IMR-90 (cell line): Measurements from ENCODE around the gene GUCY2D. TPM values are rescaled to one million over a fixed set of nuclear protein-coding genes. Genes with fewer than 3 reads are reported as not detected.

ENCODE experiments used
- ATAC-seq: fragments of 200-7000 bp; cut with Tn5 transposase; 2 replicates; pipeline ENCODE4 v1.9.1; 2020; ENCODE audit warnings: low read depth, mild to moderate bottlenecking, moderate library complexity
- BruUV-seq: library from RNA; stranded (reverse); fragments of 400-500 nt; replicated peaks from 2 replicates; lab custom pipeline; 2021; lab: Mats Ljungman, UMichigan
- CTCF ChIA-PET: fragments of 300-600 bp; formaldehyde crosslinking; extraction: SDS; loops from one replicate; lab custom pipeline; 2021; ENCODE audit warnings: antibody characterized with exemption; lab: Yijun Ruan, JAX
- POLR2A ChIA-PET: fragments of 300-600 bp; sonication (Branson Sonifier 250); formaldehyde crosslinking; loops from one replicate; lab custom pipeline; 2022; ENCODE audit warnings: antibody characterized with exemption; ENCODE audit not compliant: unreplicated experiment; lab: Charles Lee
- DNase-seq: peaks from one replicate; pipeline ENCODE4 v3.0.0; 2013
- H2AFZ ChIP-seq: replicated peaks from 2 replicates; pipeline ENCODE3; 2013; ENCODE audit warnings: low read length, mild to moderate bottlenecking; ENCODE audit not compliant: poor library complexity
- H2AK5ac ChIP-seq: 2 replicates; pipeline ENCODE4 v1.6.1; 2013; ENCODE audit warnings: low read depth, low read length, inconsistent platforms
- H2AK9ac ChIP-seq: replicated peaks from 2 replicates; pipeline ENCODE3; 2013; ENCODE audit warnings: mild to moderate bottlenecking, low read depth, low read length, moderate library complexity; ENCODE audit not compliant: poor library complexity
- H2BK120ac ChIP-seq: 2 replicates; pipeline ENCODE4 v1.6.1; 2013; ENCODE audit warnings: low read depth, low read length, inconsistent platforms
- H2BK15ac ChIP-seq: 3 replicates; pipeline ENCODE4 v1.6.1; 2013; ENCODE audit warnings: low read depth, low read length, inconsistent platforms
- H2BK20ac ChIP-seq: 2 replicates; pipeline ENCODE4 v1.6.1; 2013; ENCODE audit warnings: low read depth, mild to moderate bottlenecking, inconsistent platforms, low read length, moderate library complexity
- H2BK5ac ChIP-seq: 2 replicates; pipeline ENCODE4 v1.6.1; 2013; ENCODE audit warnings: mild to moderate bottlenecking, low read depth, low read length, inconsistent platforms; ENCODE audit not compliant: poor library complexity, severe bottlenecking
- H3K14ac ChIP-seq: replicated peaks from 2 replicates; pipeline ENCODE4 v1.6.1; 2013; ENCODE audit warnings: low read depth, low read length, inconsistent platforms
- H3K18ac ChIP-seq: 2 replicates; pipeline ENCODE4 v1.6.1; 2013; ENCODE audit warnings: low read depth, low read length, control low read depth
- H3K23ac ChIP-seq: 2 replicates; pipeline ENCODE4 v1.6.1; 2013; ENCODE audit warnings: low read depth, low read length, inconsistent platforms
- H3K27ac ChIP-seq: 2 replicates; pipeline ENCODE4 v1.5.1; 2013; ENCODE audit warnings: mild to moderate bottlenecking, control low read depth, low read length; ENCODE audit not compliant: insufficient read depth
- H3K27me3 ChIP-seq: 2 replicates; pipeline ENCODE4 v1.6.1; 2013; ENCODE audit warnings: low read length; ENCODE audit not compliant: control insufficient read depth, insufficient read depth
- H3K36me3 ChIP-seq: 2 replicates; pipeline ENCODE4 v1.6.1; 2013; ENCODE audit warnings: low read length, mixed read lengths; ENCODE audit not compliant: control insufficient read depth, insufficient read depth
- H3K4ac ChIP-seq: 2 replicates; pipeline ENCODE4 v1.6.1; 2013; ENCODE audit warnings: low read depth, low read length, inconsistent platforms
- H3K4me1 ChIP-seq: 2 replicates; pipeline ENCODE4 v1.6.1; 2013; ENCODE audit warnings: low read length, mixed read lengths; ENCODE audit not compliant: control insufficient read depth, insufficient read depth
- H3K4me2 ChIP-seq: 2 replicates; pipeline ENCODE4 v1.6.1; 2013; ENCODE audit warnings: low read depth, mild to moderate bottlenecking, control low read depth, low read length, moderate library complexity
- H3K4me3 ChIP-seq: 2 replicates; pipeline ENCODE4 v1.5.1; 2013; ENCODE audit warnings: low read depth, mild to moderate bottlenecking, control low read depth, low read length, moderate library complexity; ENCODE audit not compliant: insufficient read depth
- H3K56ac ChIP-seq: 2 replicates; pipeline ENCODE4 v1.6.1; 2013; ENCODE audit warnings: low read length, inconsistent platforms; ENCODE audit not compliant: insufficient read depth; ENCODE audit errors: extremely low read depth
- H3K79me1 ChIP-seq, 2 experiments: 2 replicates each; pipeline ENCODE4 v1.6.1; 2013; ENCODE audit warnings: low read length in 2 of 2, inconsistent platforms in 1 of 2, low read depth in 1 of 2
- H3K9ac ChIP-seq: 2 replicates; pipeline ENCODE4 v1.6.1; 2013; ENCODE audit warnings: low read depth, low read length, control low read depth
- H3K9me1 ChIP-seq: 2 replicates; pipeline ENCODE4 v1.6.1; 2013; ENCODE audit warnings: low read length, inconsistent platforms; ENCODE audit not compliant: insufficient read depth
- H3K9me3 ChIP-seq: 2 replicates; pipeline ENCODE4 v1.6.1; 2013; ENCODE audit warnings: low read length; ENCODE audit not compliant: control insufficient read depth, insufficient read depth
- H4K20me1 ChIP-seq: 2 replicates; pipeline ENCODE4 v1.6.1; 2013; ENCODE audit warnings: low read length, inconsistent platforms; ENCODE audit not compliant: insufficient read depth
- H4K5ac ChIP-seq: 2 replicates; pipeline ENCODE4 v1.6.1; 2013; ENCODE audit warnings: mild to moderate bottlenecking, low read depth, low read length, control low read depth
- H4K8ac ChIP-seq, 2 experiments: 2 replicates each; pipeline ENCODE4 v1.6.1; 2013; ENCODE audit warnings: low read depth in 2 of 2, low read length in 2 of 2, control low read depth in 1 of 2, inconsistent platforms in 1 of 2
- H4K91ac ChIP-seq: 2 replicates; pipeline ENCODE4 v1.6.1; 2013; ENCODE audit warnings: low read depth, low read length, inconsistent platforms; ENCODE audit not compliant: insufficient read depth
- BHLHE40 ChIP-seq: fragments of 150-350 bp; IDR thresholded peaks from 2 replicates; pipeline ENCODE4 v1.6.1; 2016; ENCODE audit warnings: mild to moderate bottlenecking, low read depth, low read length
- CEBPB ChIP-seq: IDR thresholded peaks from 2 replicates; pipeline ENCODE4 v1.6.1; 2012; ENCODE audit warnings: low read depth, low read length, improper control_type of control experiment
- CHD1 ChIP-seq: IDR thresholded peaks from 2 replicates; pipeline ENCODE4 v1.6.1; 2012; ENCODE audit warnings: low read depth, low read length, improper control_type of control experiment
- CTCF ChIP-seq: conservative IDR thresholded peaks from 2 replicates; pipeline ENCODE4 v1.5.1; 2012; ENCODE audit warnings: mild to moderate bottlenecking, low read depth, low read length, improper control_type of control experiment
- ELK1 ChIP-seq: fragments of 150-350 bp; IDR thresholded peaks from 2 replicates; pipeline ENCODE4 v1.6.1; 2016; ENCODE audit warnings: low read depth, mild to moderate bottlenecking, low read length, moderate library complexity, borderline replicate concordance
- FOS ChIP-seq: fragments of 150-350 bp; IDR thresholded peaks from 2 replicates; pipeline ENCODE4 v1.6.1; 2016; ENCODE audit warnings: low read depth, low read length
- MAFK ChIP-seq: IDR thresholded peaks from 2 replicates; pipeline ENCODE4 v1.6.1; 2012; ENCODE audit warnings: low read depth, low read length, improper control_type of control experiment
- MAZ ChIP-seq: IDR thresholded peaks from 2 replicates; pipeline ENCODE4 v1.6.1; 2012; ENCODE audit warnings: low read depth, mild to moderate bottlenecking, low read length, improper control_type of control experiment, moderate library complexity, borderline replicate concordance
- MXI1 ChIP-seq: IDR thresholded peaks from 2 replicates; pipeline ENCODE4 v1.6.1; 2012; ENCODE audit warnings: low read depth, mild to moderate bottlenecking, low read length, moderate library complexity, borderline replicate concordance
- NFE2L2 ChIP-seq: fragments of 150-350 bp; IDR thresholded peaks from 2 replicates; pipeline ENCODE4 v1.6.1; 2016; ENCODE audit warnings: low read depth, mild to moderate bottlenecking, low read length
- POLR2A ChIP-seq: IDR thresholded peaks from 2 replicates; pipeline ENCODE4 v1.6.1; 2012; ENCODE audit warnings: mild to moderate bottlenecking, low read depth, low read length
- RAD21 ChIP-seq: IDR thresholded peaks from 2 replicates; pipeline ENCODE4 v1.6.1; 2012; ENCODE audit warnings: low read length, improper control_type of control experiment
- RCOR1 ChIP-seq: IDR thresholded peaks from 2 replicates; pipeline ENCODE4 v1.6.1; 2012; ENCODE audit warnings: mild to moderate bottlenecking, low read length, improper control_type of control experiment; ENCODE audit not compliant: insufficient replicate concordance
- RFX5 ChIP-seq: IDR thresholded peaks from 2 replicates; pipeline ENCODE4 v1.8.0; 2012; ENCODE audit warnings: low read depth, mild to moderate bottlenecking, low read length, moderate library complexity
- SMC3 ChIP-seq: fragments of 150-350 bp; IDR thresholded peaks from 2 replicates; pipeline ENCODE4 v1.6.1; 2016; ENCODE audit warnings: low read depth, mild to moderate bottlenecking, antibody characterized with exemption, low read length, moderate library complexity
- USF2 ChIP-seq: fragments of 150-350 bp; IDR thresholded peaks from 2 replicates; pipeline ENCODE4 v1.6.1; 2017; ENCODE audit warnings: mild to moderate bottlenecking, antibody characterized with exemption, low read length, low read depth
- WGBS, 2 experiments: methylation state at CpG; one replicate each; pipeline versions ENCODE4 v1.1.5 to v1.1.7; 2013; ENCODE audit warnings: missing lambda C conversion rate in 2 of 2; ENCODE audit not compliant: insufficient read length in 1 of 2; ENCODE audit errors: extremely low coverage in 2 of 2; 5-methylcytosine and 5-hydroxymethylcytosine counted together
- dilution Hi-C: fragments of 300-500 bp; cut with HindIII; formaldehyde crosslinking; loops from one replicate; pipeline ENCODE4 v1.14.3; 2018; ENCODE audit warnings: low sequenced_read_pairs; ENCODE audit not compliant: unreplicated experiment
- in situ Hi-C: fragments of 300-500 bp; cut with MboI; formaldehyde crosslinking; loops from 3 replicates; pipeline ENCODE4 v1.14.3; 2019; ENCODE audit warnings: low sequenced_read_pairs, inconsistent platforms, mixed read lengths
- intact Hi-C: fragments of 100-400 bp; cut with micrococcal nuclease; formaldehyde crosslinking; loops from 2 replicates; pipeline ENCODE4 v1.10.0; 2022
- polyA plus RNA-seq, 3 experiments: library from polyadenylated mRNA; depleted of rRNA; stranded (reverse); fragments of >200 nt; gene quantifications; 2 replicates each; pipeline ENCODE4 v1.2.3, GENCODE V29; 2012; ENCODE audit warnings: low replicate concordance in 1 of 3
- total RNA-seq: library from RNA; depleted of rRNA; stranded (reverse); fragments of >200 nt; gene quantifications from 2 replicates; pipeline ENCODE4 v1.2.3, GENCODE V29; 2012

GUCY2D gene
- total and polyA plus RNA-seq, 2 of the 4 experiments (the other 2 are of a cell fraction): 0.03 TPM; not detected in 1

- H2BK15ac ChIP-seq: no peak within 1 kb of the TSS
- intact Hi-C loops: no loop called here
- DNase-seq: no peak
- no peaks in the 10 kb centered on the region for H3K9me3 ChIP-seq
- H3K14ac ChIP-seq: no peak within 1 kb of the TSS
- 20% methylated on average over 3 of the region's 37 CpGs; no CpG with 5 or more reads in 1 of the 2 experiments for WGBS, 2 experiments
- no peak within 1 kb of the TSS for H2BK5ac ChIP-seq
- peaks cover 34% of the 10 kb centered on the region for H3K27me3 ChIP-seq
- H2AK5ac ChIP-seq: no peak within 1 kb of the TSS
- no peak within 1 kb of the TSS for H3K4me3 ChIP-seq
- no peak within 1 kb of the TSS for H4K8ac ChIP-seq
- H4K20me1 ChIP-seq: no peaks in the 10 kb centered on the region
- H3K18ac ChIP-seq: no peak within 1 kb of the TSS
- ChIA-PET CTCF (no interaction called here), POLR2A (no interaction called here)
- dilution Hi-C loops: no loop called here
- H3K9me1 ChIP-seq: no peaks in the 10 kb centered on the region
- in situ Hi-C loops: no loop called here
- H3K79me1 ChIP-seq: no peaks in the 10 kb centered on the region
- peak within 1 kb of the TSS; percentile 67 for H2AFZ ChIP-seq
- no peak within 1 kb of the TSS for H4K5ac ChIP-seq
- no peak within 1 kb of the TSS for H3K4me2 ChIP-seq
- H3K27ac ChIP-seq: no peak within 1 kb of the TSS
- H4K91ac ChIP-seq: no peak within 1 kb of the TSS
- no peak within 1 kb of the TSS for H2BK20ac ChIP-seq
- no peaks in the 10 kb centered on the region for H3K36me3 ChIP-seq
- ATAC-seq: no peak
- no peak within 1 kb of the TSS for H2BK120ac ChIP-seq
- no peaks in the 10 kb centered on the region for H3K4me1 ChIP-seq
- TF ChIP-seq MXI1 (no peak), USF2 (no peak), MAZ (no peak), NFE2L2 (no peak), CEBPB (no peak), ELK1 (no peak), CHD1 (no peak), FOS (no peak), RFX5 (no peak), MAFK (no peak), BHLHE40 (no peak), RCOR1 (no peak), POLR2A (no peak), CTCF (no peak), RAD21 (no peak), SMC3 (no peak)
- no peak within 1 kb of the TSS for H3K4ac ChIP-seq
- no TSS peak for BruUV-seq
- no peak within 1 kb of the TSS for H2AK9ac ChIP-seq
- H3K23ac ChIP-seq: no peak within 1 kb of the TSS
- H3K9ac ChIP-seq: no peak within 1 kb of the TSS
- H3K56ac ChIP-seq: no peak within 1 kb of the TSS
Measured at GRCh38 chr17:8038954-8039610, 36.7 kb downstream of the GUCY2D start, which contains the start of gene ALOX15B. ALOX15B (plus strand) TSS chr17:8039059; CDS start chr17:8039156, 97 bp downstream.
